Astrocyte of the spinal cord (primary cell): ENCODE data around the gene CTCF.
"Not testable (repeated sequence)": the region's sequence is repeated elsewhere in the genome, so short reads cannot be mapped to it uniquely, and the experiment has no call there.

Experiments used
- DNase-seq: peaks from one replicate; pipeline ENCODE4 v3.0.0; 2011; ENCODE audit warnings: low read depth, low spot score
- H3K4me3 ChIP-seq: 2 replicates; pipeline ENCODE4 v1.5.1; 2011; ENCODE audit warnings: low read depth, mild to moderate bottlenecking, low read length, moderate library complexity
- in situ Hi-C: cut with HindIII; loops from 2 replicates; pipeline ENCODE4 v1.10.0; 2017; ENCODE audit warnings: low sequenced_read_pairs
- TF ChIP-seq, protein P1 (sequence below): IDR thresholded peaks from 2 replicates; pipeline ENCODE4 v1.5.1; 2012; ENCODE audit warnings: low read depth, mild to moderate bottlenecking, low read length, inconsistent platforms

CTCF gene

DNA sequence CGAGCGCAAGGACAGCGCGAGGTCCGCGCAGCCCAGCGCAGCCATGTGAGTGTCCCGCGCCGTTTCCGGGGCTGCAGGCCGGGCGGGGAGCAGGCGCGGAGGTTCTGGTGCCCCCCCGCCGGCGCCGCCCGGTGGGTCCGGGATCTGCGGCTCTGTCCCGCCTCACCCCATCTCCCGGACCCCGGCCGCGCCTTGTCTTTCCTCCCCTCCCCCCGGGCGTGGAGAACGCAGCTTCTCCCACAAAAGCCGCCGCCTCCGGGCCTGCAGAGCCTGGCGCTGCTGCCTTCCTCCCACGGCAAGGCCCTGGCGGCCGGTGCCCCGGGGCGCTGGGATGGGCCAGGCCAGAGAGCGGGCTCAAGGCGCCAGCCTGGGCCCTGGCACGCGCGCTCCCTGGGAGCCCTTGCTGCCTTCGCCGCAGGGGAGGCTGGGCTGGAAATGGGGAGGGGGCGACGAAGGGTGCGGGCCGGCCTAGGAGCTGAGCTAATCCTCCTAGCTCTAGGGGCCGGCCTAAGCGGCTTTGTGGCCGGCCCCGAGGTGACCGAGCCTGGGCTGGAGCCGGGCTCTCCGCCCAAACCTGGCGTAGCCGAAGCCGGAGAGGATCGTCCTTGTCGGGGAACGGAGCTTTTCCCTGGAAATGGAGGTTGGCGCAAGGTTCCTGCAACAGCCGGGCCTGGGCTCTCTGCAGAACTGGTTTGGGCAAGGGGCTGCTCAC, 33.3 kb upstream of the CTCF start:
- H3K4me3 ChIP-seq, result peak overlapping the region; percentile 60
- TF ChIP-seq, protein P1, sequence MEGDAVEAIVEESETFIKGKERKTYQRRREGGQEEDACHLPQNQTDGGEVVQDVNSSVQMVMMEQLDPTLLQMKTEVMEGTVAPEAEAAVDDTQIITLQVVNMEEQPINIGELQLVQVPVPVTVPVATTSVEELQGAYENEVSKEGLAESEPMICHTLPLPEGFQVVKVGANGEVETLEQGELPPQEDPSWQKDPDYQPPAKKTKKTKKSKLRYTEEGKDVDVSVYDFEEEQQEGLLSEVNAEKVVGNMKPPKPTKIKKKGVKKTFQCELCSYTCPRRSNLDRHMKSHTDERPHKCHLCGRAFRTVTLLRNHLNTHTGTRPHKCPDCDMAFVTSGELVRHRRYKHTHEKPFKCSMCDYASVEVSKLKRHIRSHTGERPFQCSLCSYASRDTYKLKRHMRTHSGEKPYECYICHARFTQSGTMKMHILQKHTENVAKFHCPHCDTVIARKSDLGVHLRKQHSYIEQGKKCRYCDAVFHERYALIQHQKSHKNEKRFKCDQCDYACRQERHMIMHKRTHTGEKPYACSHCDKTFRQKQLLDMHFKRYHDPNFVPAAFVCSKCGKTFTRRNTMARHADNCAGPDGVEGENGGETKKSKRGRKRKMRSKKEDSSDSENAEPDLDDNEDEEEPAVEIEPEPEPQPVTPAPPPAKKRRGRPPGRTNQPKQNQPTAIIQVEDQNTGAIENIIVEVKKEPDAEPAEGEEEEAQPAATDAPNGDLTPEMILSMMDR, result no peak

DNA sequence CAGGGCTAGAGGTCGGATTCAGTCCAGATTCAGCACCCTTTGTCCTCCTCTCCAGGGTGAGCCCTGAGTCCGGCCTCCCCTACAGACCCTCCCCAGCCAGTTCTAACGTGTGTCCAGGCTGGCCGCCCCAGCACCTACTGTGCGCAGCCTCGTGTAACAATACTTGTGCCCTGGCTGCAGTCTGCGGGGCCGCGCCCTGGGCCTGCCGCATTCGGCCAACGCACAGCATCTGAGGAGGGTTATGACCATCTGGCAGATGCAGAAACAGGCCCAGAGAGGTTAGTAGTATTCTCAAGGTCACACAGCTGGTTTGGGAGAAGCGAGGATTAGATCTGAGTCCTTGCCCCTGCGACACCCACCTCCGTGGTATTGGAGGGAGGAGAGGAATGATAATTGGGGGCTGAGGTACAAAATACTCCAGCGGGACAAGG, 32.7 kb upstream of the CTCF start:
- H3K4me3 ChIP-seq, result peak overlapping the region; percentile 60
- in situ Hi-C loops, result no loop called here
- DNase-seq, result no peak
- TF ChIP-seq, protein P1, result no peak

More for the DNA sequence above, 33.3 kb upstream of the CTCF start:
- in situ Hi-C loops, result no loop called here
- no peak for DNase-seq

GRCh38 chr16:67530013-67530939, 32.0 kb upstream of the CTCF start:
- DNase-seq, result peak; percentile 82
- peak overlapping the region; percentile 60 for H3K4me3 ChIP-seq
- in situ Hi-C loops, result no loop called here
- TF ChIP-seq, protein P1, result no peak

DNA sequence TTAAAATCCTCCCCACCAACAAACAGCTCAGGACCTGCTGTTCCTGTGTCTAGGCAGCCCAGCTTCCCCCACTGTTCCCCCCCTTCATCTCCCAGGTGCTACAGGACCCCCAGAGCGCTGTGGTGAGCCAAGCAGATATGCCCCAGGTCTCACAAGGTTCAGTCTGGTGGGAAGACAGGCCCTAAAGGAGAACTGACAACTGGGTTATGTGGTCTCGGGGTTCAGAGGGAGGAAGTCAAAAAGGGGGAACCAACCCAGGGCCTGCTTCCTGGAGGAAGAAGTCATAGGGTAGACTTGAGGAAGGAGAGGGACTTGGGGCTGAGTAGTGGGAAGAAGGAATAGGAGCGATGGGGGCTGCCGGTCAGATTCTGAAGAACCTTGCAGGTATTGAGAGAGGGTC, 31.1 kb upstream of the CTCF start:
- DNase-seq, result no peak
- H3K4me3 ChIP-seq, result no peak overlapping the region
- in situ Hi-C loops, result no loop called here
- TF ChIP-seq, protein P1, result no peak

DNA sequence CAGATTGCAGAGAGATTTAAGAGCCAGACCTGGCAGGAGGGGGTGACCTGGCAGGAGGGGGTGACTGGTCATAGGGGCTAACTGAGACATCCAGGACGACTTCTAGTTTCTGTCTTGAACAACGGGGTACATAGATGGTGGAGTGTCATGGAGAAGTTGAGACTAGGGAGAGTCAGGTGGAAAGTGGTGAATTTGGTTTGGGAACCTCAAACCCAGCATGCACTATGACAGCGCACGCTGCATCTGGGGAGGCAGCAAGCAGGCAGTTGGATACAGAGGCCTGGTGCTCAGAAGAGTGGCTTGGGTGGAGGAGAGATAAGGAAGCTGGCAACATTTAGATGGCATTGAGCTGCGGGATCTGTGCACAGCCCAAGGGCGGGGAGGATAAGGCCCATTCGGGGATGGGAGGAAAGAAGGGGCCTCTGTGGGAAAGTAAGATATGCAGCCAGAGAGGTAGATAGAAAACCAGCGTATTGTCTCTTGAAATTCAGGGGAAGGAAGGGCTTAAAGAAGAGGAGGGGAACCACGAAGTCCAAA, 29.2 kb upstream of the CTCF start:
- TF ChIP-seq, protein P1, result no peak
- in situ Hi-C loops, result no loop called here
- DNase-seq, result no peak
- no peak overlapping the region for H3K4me3 ChIP-seq

DNA sequence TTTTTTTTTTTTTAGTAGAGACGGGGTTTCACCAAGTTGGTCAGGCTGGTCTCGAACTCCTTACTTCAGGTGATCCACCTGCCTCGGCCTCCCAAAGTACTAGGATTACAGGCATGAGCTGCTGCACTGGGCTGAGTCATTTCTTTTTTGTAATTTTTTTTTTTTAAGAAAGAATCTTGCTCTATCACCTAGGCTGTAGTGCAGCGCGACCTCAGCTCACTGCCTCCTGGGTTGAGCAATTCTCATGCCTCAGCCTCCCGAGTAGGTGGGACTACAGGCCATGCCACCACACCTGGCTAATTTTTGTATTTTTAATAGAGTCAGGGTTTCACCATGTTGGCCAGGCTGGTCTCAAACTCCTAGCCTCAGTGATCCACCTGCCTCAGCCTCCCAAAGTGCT, 28.3 kb upstream of the CTCF start:
- in situ Hi-C loops, DNase-seq, H3K4me3 ChIP-seq: not testable (repeated sequence)
